ENCODE measurements around the gene LARGE1.

- TF ChIP-seq, protein P1, sequence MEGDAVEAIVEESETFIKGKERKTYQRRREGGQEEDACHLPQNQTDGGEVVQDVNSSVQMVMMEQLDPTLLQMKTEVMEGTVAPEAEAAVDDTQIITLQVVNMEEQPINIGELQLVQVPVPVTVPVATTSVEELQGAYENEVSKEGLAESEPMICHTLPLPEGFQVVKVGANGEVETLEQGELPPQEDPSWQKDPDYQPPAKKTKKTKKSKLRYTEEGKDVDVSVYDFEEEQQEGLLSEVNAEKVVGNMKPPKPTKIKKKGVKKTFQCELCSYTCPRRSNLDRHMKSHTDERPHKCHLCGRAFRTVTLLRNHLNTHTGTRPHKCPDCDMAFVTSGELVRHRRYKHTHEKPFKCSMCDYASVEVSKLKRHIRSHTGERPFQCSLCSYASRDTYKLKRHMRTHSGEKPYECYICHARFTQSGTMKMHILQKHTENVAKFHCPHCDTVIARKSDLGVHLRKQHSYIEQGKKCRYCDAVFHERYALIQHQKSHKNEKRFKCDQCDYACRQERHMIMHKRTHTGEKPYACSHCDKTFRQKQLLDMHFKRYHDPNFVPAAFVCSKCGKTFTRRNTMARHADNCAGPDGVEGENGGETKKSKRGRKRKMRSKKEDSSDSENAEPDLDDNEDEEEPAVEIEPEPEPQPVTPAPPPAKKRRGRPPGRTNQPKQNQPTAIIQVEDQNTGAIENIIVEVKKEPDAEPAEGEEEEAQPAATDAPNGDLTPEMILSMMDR (conservative IDR thresholded peaks at IDR 0.05; ENCODE audit: low read depth, low read length), result no peak
- TF ChIP-seq EZH2phosphoT487 (IDR thresholded peaks at IDR 0.05; ENCODE audit: borderline replicate concordance, low read length), result no peak
- no peak for TF ChIP-seq EZH2 (IDR thresholded peaks at IDR 0.05; ENCODE audit: low read length, unreplicated experiment)
Measured at GRCh38 chr22:33426451-33426850, 493.8 kb downstream of the LARGE1 start.
